IMR-90 (cell line): ENCODE results near the gene RALGAPA2. TPM values are rescaled to one million over a fixed set of nuclear protein-coding genes. Genes with fewer than 3 reads are reported as not detected.

Experiments used
- ATAC-seq: fragments of 200-7000 bp; cut with Tn5 transposase; 2 replicates; pipeline ENCODE4 v1.9.1; 2020; ENCODE audit warnings: low read depth, mild to moderate bottlenecking, moderate library complexity
- BruUV-seq: library from RNA; stranded (reverse); fragments of 400-500 nt; replicated peaks from 2 replicates; lab custom pipeline; 2021; lab: Mats Ljungman, UMichigan
- CTCF ChIA-PET: fragments of 300-600 bp; formaldehyde crosslinking; extraction: SDS; loops from one replicate; lab custom pipeline; 2021; ENCODE audit warnings: antibody characterized with exemption; lab: Yijun Ruan, JAX
- POLR2A ChIA-PET: fragments of 300-600 bp; sonication (Branson Sonifier 250); formaldehyde crosslinking; loops from one replicate; lab custom pipeline; 2022; ENCODE audit warnings: antibody characterized with exemption; ENCODE audit not compliant: unreplicated experiment; lab: Charles Lee
- DNase-seq: peaks from one replicate; pipeline ENCODE4 v3.0.0; 2013
- H2AFZ ChIP-seq: replicated peaks from 2 replicates; pipeline ENCODE3; 2013; ENCODE audit warnings: low read length, mild to moderate bottlenecking; ENCODE audit not compliant: poor library complexity
- H2AK5ac ChIP-seq: 2 replicates; pipeline ENCODE4 v1.6.1; 2013; ENCODE audit warnings: low read depth, low read length, inconsistent platforms
- H2AK9ac ChIP-seq: replicated peaks from 2 replicates; pipeline ENCODE3; 2013; ENCODE audit warnings: mild to moderate bottlenecking, low read depth, low read length, moderate library complexity; ENCODE audit not compliant: poor library complexity
- H2BK120ac ChIP-seq: 2 replicates; pipeline ENCODE4 v1.6.1; 2013; ENCODE audit warnings: low read depth, low read length, inconsistent platforms
- H2BK15ac ChIP-seq: 3 replicates; pipeline ENCODE4 v1.6.1; 2013; ENCODE audit warnings: low read depth, low read length, inconsistent platforms
- H2BK20ac ChIP-seq: 2 replicates; pipeline ENCODE4 v1.6.1; 2013; ENCODE audit warnings: low read depth, mild to moderate bottlenecking, inconsistent platforms, low read length, moderate library complexity
- H2BK5ac ChIP-seq: 2 replicates; pipeline ENCODE4 v1.6.1; 2013; ENCODE audit warnings: mild to moderate bottlenecking, low read depth, low read length, inconsistent platforms; ENCODE audit not compliant: poor library complexity, severe bottlenecking
- H3K14ac ChIP-seq: replicated peaks from 2 replicates; pipeline ENCODE4 v1.6.1; 2013; ENCODE audit warnings: low read depth, low read length, inconsistent platforms
- H3K18ac ChIP-seq: 2 replicates; pipeline ENCODE4 v1.6.1; 2013; ENCODE audit warnings: low read depth, low read length, control low read depth
- H3K23ac ChIP-seq: 2 replicates; pipeline ENCODE4 v1.6.1; 2013; ENCODE audit warnings: low read depth, low read length, inconsistent platforms
- H3K27ac ChIP-seq: 2 replicates; pipeline ENCODE4 v1.5.1; 2013; ENCODE audit warnings: mild to moderate bottlenecking, control low read depth, low read length; ENCODE audit not compliant: insufficient read depth
- H3K27me3 ChIP-seq: 2 replicates; pipeline ENCODE4 v1.6.1; 2013; ENCODE audit warnings: low read length; ENCODE audit not compliant: control insufficient read depth, insufficient read depth
- H3K36me3 ChIP-seq: 2 replicates; pipeline ENCODE4 v1.6.1; 2013; ENCODE audit warnings: low read length, mixed read lengths; ENCODE audit not compliant: control insufficient read depth, insufficient read depth
- H3K4ac ChIP-seq: 2 replicates; pipeline ENCODE4 v1.6.1; 2013; ENCODE audit warnings: low read depth, low read length, inconsistent platforms
- H3K4me1 ChIP-seq: 2 replicates; pipeline ENCODE4 v1.6.1; 2013; ENCODE audit warnings: low read length, mixed read lengths; ENCODE audit not compliant: control insufficient read depth, insufficient read depth
- H3K4me2 ChIP-seq: 2 replicates; pipeline ENCODE4 v1.6.1; 2013; ENCODE audit warnings: low read depth, mild to moderate bottlenecking, control low read depth, low read length, moderate library complexity
- H3K4me3 ChIP-seq: 2 replicates; pipeline ENCODE4 v1.5.1; 2013; ENCODE audit warnings: low read depth, mild to moderate bottlenecking, control low read depth, low read length, moderate library complexity; ENCODE audit not compliant: insufficient read depth
- H3K56ac ChIP-seq: 2 replicates; pipeline ENCODE4 v1.6.1; 2013; ENCODE audit warnings: low read length, inconsistent platforms; ENCODE audit not compliant: insufficient read depth; ENCODE audit errors: extremely low read depth
- H3K79me1 ChIP-seq, 2 experiments: 2 replicates each; pipeline ENCODE4 v1.6.1; 2013; ENCODE audit warnings: low read length in 2 of 2, inconsistent platforms in 1 of 2, low read depth in 1 of 2
- H3K9ac ChIP-seq: 2 replicates; pipeline ENCODE4 v1.6.1; 2013; ENCODE audit warnings: low read depth, low read length, control low read depth
- H3K9me1 ChIP-seq: 2 replicates; pipeline ENCODE4 v1.6.1; 2013; ENCODE audit warnings: low read length, inconsistent platforms; ENCODE audit not compliant: insufficient read depth
- H3K9me3 ChIP-seq: 2 replicates; pipeline ENCODE4 v1.6.1; 2013; ENCODE audit warnings: low read length; ENCODE audit not compliant: control insufficient read depth, insufficient read depth
- H4K20me1 ChIP-seq: 2 replicates; pipeline ENCODE4 v1.6.1; 2013; ENCODE audit warnings: low read length, inconsistent platforms; ENCODE audit not compliant: insufficient read depth
- H4K5ac ChIP-seq: 2 replicates; pipeline ENCODE4 v1.6.1; 2013; ENCODE audit warnings: mild to moderate bottlenecking, low read depth, low read length, control low read depth
- H4K8ac ChIP-seq, 2 experiments: 2 replicates each; pipeline ENCODE4 v1.6.1; 2013; ENCODE audit warnings: low read depth in 2 of 2, low read length in 2 of 2, control low read depth in 1 of 2, inconsistent platforms in 1 of 2
- H4K91ac ChIP-seq: 2 replicates; pipeline ENCODE4 v1.6.1; 2013; ENCODE audit warnings: low read depth, low read length, inconsistent platforms; ENCODE audit not compliant: insufficient read depth
- BHLHE40 ChIP-seq: fragments of 150-350 bp; IDR thresholded peaks from 2 replicates; pipeline ENCODE4 v1.6.1; 2016; ENCODE audit warnings: mild to moderate bottlenecking, low read depth, low read length
- CEBPB ChIP-seq: IDR thresholded peaks from 2 replicates; pipeline ENCODE4 v1.6.1; 2012; ENCODE audit warnings: low read depth, low read length, improper control_type of control experiment
- CHD1 ChIP-seq: IDR thresholded peaks from 2 replicates; pipeline ENCODE4 v1.6.1; 2012; ENCODE audit warnings: low read depth, low read length, improper control_type of control experiment
- ELK1 ChIP-seq: fragments of 150-350 bp; IDR thresholded peaks from 2 replicates; pipeline ENCODE4 v1.6.1; 2016; ENCODE audit warnings: low read depth, mild to moderate bottlenecking, low read length, moderate library complexity, borderline replicate concordance
- FOS ChIP-seq: fragments of 150-350 bp; IDR thresholded peaks from 2 replicates; pipeline ENCODE4 v1.6.1; 2016; ENCODE audit warnings: low read depth, low read length
- MAFK ChIP-seq: IDR thresholded peaks from 2 replicates; pipeline ENCODE4 v1.6.1; 2012; ENCODE audit warnings: low read depth, low read length, improper control_type of control experiment
- MAZ ChIP-seq: IDR thresholded peaks from 2 replicates; pipeline ENCODE4 v1.6.1; 2012; ENCODE audit warnings: low read depth, mild to moderate bottlenecking, low read length, improper control_type of control experiment, moderate library complexity, borderline replicate concordance
- MXI1 ChIP-seq: IDR thresholded peaks from 2 replicates; pipeline ENCODE4 v1.6.1; 2012; ENCODE audit warnings: low read depth, mild to moderate bottlenecking, low read length, moderate library complexity, borderline replicate concordance
- POLR2A ChIP-seq: IDR thresholded peaks from 2 replicates; pipeline ENCODE4 v1.6.1; 2012; ENCODE audit warnings: mild to moderate bottlenecking, low read depth, low read length
- RCOR1 ChIP-seq: IDR thresholded peaks from 2 replicates; pipeline ENCODE4 v1.6.1; 2012; ENCODE audit warnings: mild to moderate bottlenecking, low read length, improper control_type of control experiment; ENCODE audit not compliant: insufficient replicate concordance
- RFX5 ChIP-seq: IDR thresholded peaks from 2 replicates; pipeline ENCODE4 v1.8.0; 2012; ENCODE audit warnings: low read depth, mild to moderate bottlenecking, low read length, moderate library complexity
- SMC3 ChIP-seq: fragments of 150-350 bp; IDR thresholded peaks from 2 replicates; pipeline ENCODE4 v1.6.1; 2016; ENCODE audit warnings: low read depth, mild to moderate bottlenecking, antibody characterized with exemption, low read length, moderate library complexity
- WGBS, 2 experiments: methylation state at CpG; one replicate each; pipeline versions ENCODE4 v1.1.5 to v1.1.7; 2013; ENCODE audit warnings: missing lambda C conversion rate in 2 of 2; ENCODE audit not compliant: insufficient read length in 1 of 2; ENCODE audit errors: extremely low coverage in 2 of 2; 5-methylcytosine and 5-hydroxymethylcytosine counted together
- dilution Hi-C: fragments of 300-500 bp; cut with HindIII; formaldehyde crosslinking; loops from one replicate; pipeline ENCODE4 v1.14.3; 2018; ENCODE audit warnings: low sequenced_read_pairs; ENCODE audit not compliant: unreplicated experiment
- in situ Hi-C: fragments of 300-500 bp; cut with MboI; formaldehyde crosslinking; loops from 3 replicates; pipeline ENCODE4 v1.14.3; 2019; ENCODE audit warnings: low sequenced_read_pairs, inconsistent platforms, mixed read lengths
- intact Hi-C: fragments of 100-400 bp; cut with micrococcal nuclease; formaldehyde crosslinking; loops from 2 replicates; pipeline ENCODE4 v1.10.0; 2022
- polyA plus RNA-seq, 3 experiments: library from polyadenylated mRNA; depleted of rRNA; stranded (reverse); fragments of >200 nt; gene quantifications; 2 replicates each; pipeline ENCODE4 v1.2.3, GENCODE V29; 2012; ENCODE audit warnings: low replicate concordance in 1 of 3
- total RNA-seq: library from RNA; depleted of rRNA; stranded (reverse); fragments of >200 nt; gene quantifications from 2 replicates; pipeline ENCODE4 v1.2.3, GENCODE V29; 2012
- TF ChIP-seq, protein P1 (sequence below): conservative IDR thresholded peaks from 2 replicates; pipeline ENCODE4 v1.5.1; 2012; ENCODE audit warnings: mild to moderate bottlenecking, low read depth, low read length, improper control_type of control experiment
- TF ChIP-seq, protein P2 (sequence below): fragments of 150-350 bp; IDR thresholded peaks from 2 replicates; pipeline ENCODE4 v1.6.1; 2017; ENCODE audit warnings: mild to moderate bottlenecking, antibody characterized with exemption, low read length, low read depth

Gene RALGAPA2
- total and polyA plus RNA-seq, 2 of the 4 experiments (the other 2 are of a cell fraction): 1.3 to 3.9 TPM

DNA sequence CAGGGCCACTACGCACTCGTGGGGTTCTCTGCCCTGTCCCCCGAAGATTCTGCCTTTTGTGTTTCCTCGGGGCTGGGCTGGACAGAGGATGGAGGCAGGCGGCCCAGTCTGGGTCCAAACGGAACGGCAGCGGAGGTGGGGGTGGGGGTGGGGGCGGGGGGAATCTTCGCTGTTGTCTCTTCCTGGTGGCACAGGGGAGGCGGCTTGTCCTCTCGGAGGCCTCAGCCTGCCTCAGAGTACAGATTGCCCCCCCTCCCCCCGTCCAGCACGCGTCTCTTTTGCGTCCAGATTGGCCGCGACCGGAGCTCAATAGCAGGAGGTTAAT lies 345.9 kb downstream of the RALGAPA2 start:
- H4K91ac ChIP-seq: no peak overlapping the region
- H2AK9ac ChIP-seq: no peak overlapping the region
- ATAC-seq: no peak
- POLR2A ChIA-PET: no interaction called here
- no peak overlapping the region for H3K4me3 ChIP-seq
- H3K9ac ChIP-seq: no peak overlapping the region
- no peak overlapping the region for H3K18ac ChIP-seq
- H3K9me3 ChIP-seq: peaks cover 3% of the 10 kb centered on the region; the same call in 1 of the 2 replicates
- peaks cover 93% of the 10 kb centered on the region for H3K27me3 ChIP-seq
- H3K27ac ChIP-seq: no peak overlapping the region
- no peak overlapping the region for H3K23ac ChIP-seq
- H2AFZ ChIP-seq: no peak overlapping the region
- no TSS peak for BruUV-seq
- H2BK20ac ChIP-seq: no peak overlapping the region
- H2AK5ac ChIP-seq: no peak overlapping the region
- WGBS, 2 experiments: no CpG with 5 or more reads among the region's 19 CpGs
- no peak overlapping the region for H3K56ac ChIP-seq
- dilution Hi-C loops (no loop called here), intact Hi-C loops (no loop called here), in situ Hi-C loops (no loop called here)
- no peak overlapping the region for H2BK120ac ChIP-seq
- H4K8ac ChIP-seq: no peak overlapping the region
- H3K4ac ChIP-seq: no peak overlapping the region
- TF ChIP-seq BHLHE40 (no peak), MAFK (no peak), CEBPB (no peak), SMC3 (no peak), MXI1 (no peak), ELK1 (no peak), MAZ (no peak), CHD1 (no peak), RCOR1 (no peak), FOS (no peak), RFX5 (no peak), POLR2A (no peak)
- TF ChIP-seq, protein P1, sequence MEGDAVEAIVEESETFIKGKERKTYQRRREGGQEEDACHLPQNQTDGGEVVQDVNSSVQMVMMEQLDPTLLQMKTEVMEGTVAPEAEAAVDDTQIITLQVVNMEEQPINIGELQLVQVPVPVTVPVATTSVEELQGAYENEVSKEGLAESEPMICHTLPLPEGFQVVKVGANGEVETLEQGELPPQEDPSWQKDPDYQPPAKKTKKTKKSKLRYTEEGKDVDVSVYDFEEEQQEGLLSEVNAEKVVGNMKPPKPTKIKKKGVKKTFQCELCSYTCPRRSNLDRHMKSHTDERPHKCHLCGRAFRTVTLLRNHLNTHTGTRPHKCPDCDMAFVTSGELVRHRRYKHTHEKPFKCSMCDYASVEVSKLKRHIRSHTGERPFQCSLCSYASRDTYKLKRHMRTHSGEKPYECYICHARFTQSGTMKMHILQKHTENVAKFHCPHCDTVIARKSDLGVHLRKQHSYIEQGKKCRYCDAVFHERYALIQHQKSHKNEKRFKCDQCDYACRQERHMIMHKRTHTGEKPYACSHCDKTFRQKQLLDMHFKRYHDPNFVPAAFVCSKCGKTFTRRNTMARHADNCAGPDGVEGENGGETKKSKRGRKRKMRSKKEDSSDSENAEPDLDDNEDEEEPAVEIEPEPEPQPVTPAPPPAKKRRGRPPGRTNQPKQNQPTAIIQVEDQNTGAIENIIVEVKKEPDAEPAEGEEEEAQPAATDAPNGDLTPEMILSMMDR: no peak
- TF ChIP-seq, protein P2, sequence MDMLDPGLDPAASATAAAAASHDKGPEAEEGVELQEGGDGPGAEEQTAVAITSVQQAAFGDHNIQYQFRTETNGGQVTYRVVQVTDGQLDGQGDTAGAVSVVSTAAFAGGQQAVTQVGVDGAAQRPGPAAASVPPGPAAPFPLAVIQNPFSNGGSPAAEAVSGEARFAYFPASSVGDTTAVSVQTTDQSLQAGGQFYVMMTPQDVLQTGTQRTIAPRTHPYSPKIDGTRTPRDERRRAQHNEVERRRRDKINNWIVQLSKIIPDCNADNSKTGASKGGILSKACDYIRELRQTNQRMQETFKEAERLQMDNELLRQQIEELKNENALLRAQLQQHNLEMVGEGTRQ: no peak
- H3K9me1 ChIP-seq: no peaks in the 10 kb centered on the region
- no peak overlapping the region for H3K4me2 ChIP-seq
- no peaks in the 10 kb centered on the region for H3K79me1 ChIP-seq
- H2BK15ac ChIP-seq: no peak overlapping the region
- H2BK5ac ChIP-seq: no peak overlapping the region
- CTCF ChIA-PET: interaction anchor here (0.6 to 0.7 kb wide), 2 partner anchors 37 to 106 kb away, joined by 3 read pairs; no protein-coding TSS in a partner anchor
- H3K14ac ChIP-seq: no peak overlapping the region
- no peaks in the 10 kb centered on the region for H3K36me3 ChIP-seq
- no peaks in the 10 kb centered on the region for H4K20me1 ChIP-seq
- H3K4me1 ChIP-seq: peaks cover 2% of the 10 kb centered on the region; the same call in 1 of the 2 replicates
- DNase-seq: no peak
- no peak overlapping the region for H4K5ac ChIP-seq
